ENCODE results near the gene ESPNL. TPM values are rescaled to one million over a fixed set of nuclear protein-coding genes. Genes with fewer than 3 reads are reported as not detected.

ESPNL gene
- total RNA-seq, 2 experiments from 2014 or later: not detected

DNA sequence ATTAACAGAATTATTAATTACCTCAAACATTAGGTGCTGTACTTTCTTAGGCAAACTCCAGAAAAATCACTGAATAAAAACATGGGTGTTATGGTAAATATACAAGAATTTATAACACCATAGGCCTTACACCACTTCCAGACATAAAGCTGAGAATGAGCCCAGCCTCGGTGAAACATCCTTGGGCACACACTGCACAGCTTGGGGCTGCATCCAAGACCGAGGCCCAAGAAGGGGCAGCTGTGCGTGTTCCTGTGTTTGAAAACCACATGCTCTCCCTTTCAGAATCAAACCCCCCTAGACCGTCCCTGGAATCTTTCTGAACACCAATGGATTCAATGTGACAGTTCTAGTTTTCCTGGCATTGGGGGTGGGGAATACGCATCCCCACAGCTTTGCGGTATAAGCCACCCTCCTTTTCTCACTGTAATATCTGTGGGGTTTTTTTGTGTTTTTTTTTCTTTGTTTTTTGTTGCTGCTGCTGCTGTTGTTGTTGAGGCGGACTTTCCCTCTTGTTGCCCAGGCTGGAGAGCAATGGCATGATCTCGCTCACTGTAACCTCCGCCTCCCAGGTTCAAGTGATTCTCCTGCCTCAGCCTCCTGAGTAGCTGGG is 71.5 kb downstream of the ESPNL start:
- intact Hi-C loops (cut with DNase I, micrococcal nuclease): no loop called here
- Histone ChIP-seq H3K9me3 (ENCODE audit: control insufficient read depth in 1 of 2, insufficient read depth in 1 of 2, low read length in 2 of 2) (no peaks in the 10 kb centered on the region), H3K4me3 (ENCODE audit: low read length) (no peak overlapping the region), H3K27ac (ENCODE audit: low read depth in 1 of 2, low read length in 2 of 2) (no peak overlapping the region), H3K27me3 (ENCODE audit: control insufficient read depth in 1 of 2, insufficient read depth in 2 of 2, low read length in 2 of 2) (no peaks in the 10 kb centered on the region), H3K4me1 (ENCODE audit: insufficient read depth, low read length) (no peaks in the 10 kb centered on the region), H3K36me3 (ENCODE audit: insufficient read depth, low read length) (peaks cover 76% of the 10 kb centered on the region)
- no peak for ATAC-seq (ENCODE audit: poor library complexity)
- peaks cover 88% of the 10 kb centered on the region for H3K36me3 Mint-ChIP-seq (ENCODE audit: low read depth)
- POLR2A ChIA-PET: no interaction called here
- H3K4me3 Mint-ChIP-seq: no peak overlapping the region
- no peaks in the 10 kb centered on the region for H3K9me3 Mint-ChIP-seq
- TF ChIP-seq, protein P1, sequence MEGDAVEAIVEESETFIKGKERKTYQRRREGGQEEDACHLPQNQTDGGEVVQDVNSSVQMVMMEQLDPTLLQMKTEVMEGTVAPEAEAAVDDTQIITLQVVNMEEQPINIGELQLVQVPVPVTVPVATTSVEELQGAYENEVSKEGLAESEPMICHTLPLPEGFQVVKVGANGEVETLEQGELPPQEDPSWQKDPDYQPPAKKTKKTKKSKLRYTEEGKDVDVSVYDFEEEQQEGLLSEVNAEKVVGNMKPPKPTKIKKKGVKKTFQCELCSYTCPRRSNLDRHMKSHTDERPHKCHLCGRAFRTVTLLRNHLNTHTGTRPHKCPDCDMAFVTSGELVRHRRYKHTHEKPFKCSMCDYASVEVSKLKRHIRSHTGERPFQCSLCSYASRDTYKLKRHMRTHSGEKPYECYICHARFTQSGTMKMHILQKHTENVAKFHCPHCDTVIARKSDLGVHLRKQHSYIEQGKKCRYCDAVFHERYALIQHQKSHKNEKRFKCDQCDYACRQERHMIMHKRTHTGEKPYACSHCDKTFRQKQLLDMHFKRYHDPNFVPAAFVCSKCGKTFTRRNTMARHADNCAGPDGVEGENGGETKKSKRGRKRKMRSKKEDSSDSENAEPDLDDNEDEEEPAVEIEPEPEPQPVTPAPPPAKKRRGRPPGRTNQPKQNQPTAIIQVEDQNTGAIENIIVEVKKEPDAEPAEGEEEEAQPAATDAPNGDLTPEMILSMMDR (IDR thresholded peaks at IDR 0.05): no peak
- no peak overlapping the region for H3K27ac Mint-ChIP-seq
- CTCF ChIA-PET: no interaction called here
- DNase-seq: no peak
- H3K27me3 Mint-ChIP-seq: no peaks in the 10 kb centered on the region
- H3K4me1 Mint-ChIP-seq (ENCODE audit: low read depth): no peaks in the 10 kb centered on the region

DNA sequence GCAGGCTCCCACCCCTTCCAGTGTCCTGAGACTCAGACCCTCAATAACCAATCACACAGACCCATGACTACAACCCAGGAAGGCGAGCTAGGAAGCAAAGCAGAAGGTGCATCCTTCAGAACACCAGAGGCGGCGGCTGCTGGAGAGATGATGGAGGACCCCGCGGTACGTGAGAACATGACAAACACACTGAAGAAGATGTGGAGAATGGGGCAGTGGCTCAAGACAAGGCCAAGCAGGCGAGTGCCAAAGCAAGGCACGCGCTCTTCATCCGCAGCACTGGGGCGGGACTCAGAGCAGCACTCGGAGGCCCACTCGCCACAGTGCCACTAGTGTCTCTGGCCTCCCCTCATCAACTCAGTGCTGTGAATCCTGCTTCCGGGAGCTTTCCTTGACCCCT is 72.3 kb downstream of the ESPNL start:
- H3K36me3 Mint-ChIP-seq (ENCODE audit: low read depth): peaks cover 93% of the 10 kb centered on the region
- no peaks in the 10 kb centered on the region for H3K9me3 Mint-ChIP-seq
- ChIA-PET POLR2A (no interaction called here), CTCF (no interaction called here)
- DNase-seq (no peak), ATAC-seq (ENCODE audit: poor library complexity) (no peak)
- no peak overlapping the region for H3K4me3 ChIP-seq (ENCODE audit: low read length)
- no peak overlapping the region for H3K27ac Mint-ChIP-seq
- no peak overlapping the region for H3K27ac ChIP-seq (ENCODE audit: low read depth in 1 of 2, low read length in 2 of 2)
- no peaks in the 10 kb centered on the region for H3K4me1 Mint-ChIP-seq (ENCODE audit: low read depth)
- H3K36me3 ChIP-seq (ENCODE audit: insufficient read depth, low read length): peaks cover 84% of the 10 kb centered on the region
- no peaks in the 10 kb centered on the region for H3K9me3 ChIP-seq (ENCODE audit: control insufficient read depth in 1 of 2, insufficient read depth in 1 of 2, low read length in 2 of 2)
- H3K27me3 Mint-ChIP-seq: no peaks in the 10 kb centered on the region
- no peak overlapping the region for H3K4me3 Mint-ChIP-seq
- no peaks in the 10 kb centered on the region for H3K4me1 ChIP-seq (ENCODE audit: insufficient read depth, low read length)
- TF ChIP-seq, protein P1 (IDR thresholded peaks at IDR 0.05): no peak
- no peaks in the 10 kb centered on the region for H3K27me3 ChIP-seq (ENCODE audit: control insufficient read depth in 1 of 2, insufficient read depth in 2 of 2, low read length in 2 of 2)
- intact Hi-C loops (cut with DNase I, micrococcal nuclease): no loop called here

DNA sequence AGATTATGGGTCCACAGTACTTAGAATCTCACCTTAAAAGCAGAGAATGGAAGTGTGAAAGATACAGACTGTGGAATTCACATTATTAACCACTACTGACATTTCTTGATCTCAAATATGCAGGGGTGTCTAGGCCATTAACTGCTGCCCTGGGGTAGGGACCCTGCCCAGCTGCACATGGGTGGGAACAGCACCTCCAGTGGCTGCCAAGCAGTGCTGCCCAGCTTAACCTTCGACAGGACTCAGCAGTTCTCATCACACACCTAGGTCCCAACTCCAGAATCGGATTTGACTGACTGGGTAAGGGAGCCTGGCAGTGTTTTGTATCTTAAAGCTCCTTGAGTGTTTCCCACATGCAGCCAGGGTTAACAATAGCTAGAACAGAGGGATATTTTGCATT is 73.6 kb downstream of the ESPNL start:
- H3K4me1 Mint-ChIP-seq (ENCODE audit: low read depth): no peaks in the 10 kb centered on the region
- no peak for ATAC-seq (ENCODE audit: poor library complexity)

More for the DNA sequence above, 73.6 kb downstream of the ESPNL start:
- Mint-ChIP-seq H3K36me3 (ENCODE audit: low read depth) (peaks cover 97% of the 10 kb centered on the region), H3K4me3 (no peak overlapping the region), H3K9me3 (no peaks in the 10 kb centered on the region), H3K27ac (no peak overlapping the region), H3K27me3 (no peaks in the 10 kb centered on the region)
- Histone ChIP-seq H3K36me3 (ENCODE audit: insufficient read depth, low read length) (peaks cover 80% of the 10 kb centered on the region), H3K4me1 (ENCODE audit: insufficient read depth, low read length) (no peaks in the 10 kb centered on the region), H3K27me3 (ENCODE audit: control insufficient read depth in 1 of 2, insufficient read depth in 2 of 2, low read length in 2 of 2) (no peaks in the 10 kb centered on the region), H3K4me3 (ENCODE audit: low read length) (no peak overlapping the region), H3K27ac (ENCODE audit: low read depth in 1 of 2, low read length in 2 of 2) (no peak overlapping the region), H3K9me3 (ENCODE audit: control insufficient read depth in 1 of 2, insufficient read depth in 1 of 2, low read length in 2 of 2) (no peaks in the 10 kb centered on the region)
- intact Hi-C loops (cut with DNase I, micrococcal nuclease): no loop called here
- ChIA-PET POLR2A (no interaction called here), CTCF (no interaction called here)
- TF ChIP-seq, protein P1 (IDR thresholded peaks at IDR 0.05): no peak
- no peak for DNase-seq
